ENCODE results near the gene HERC2. TPM values are rescaled to one million over a fixed set of nuclear protein-coding genes. Genes with fewer than 3 reads are reported as not detected.
"Not testable (repeated sequence)": the region's sequence is repeated elsewhere in the genome, so short reads cannot be mapped to it uniquely, and the experiment has no call there.

Gene HERC2
- total and polyA plus RNA-seq, 7 donors, result 23.9 to 59.7 (median 41.1) TPM

DNA sequence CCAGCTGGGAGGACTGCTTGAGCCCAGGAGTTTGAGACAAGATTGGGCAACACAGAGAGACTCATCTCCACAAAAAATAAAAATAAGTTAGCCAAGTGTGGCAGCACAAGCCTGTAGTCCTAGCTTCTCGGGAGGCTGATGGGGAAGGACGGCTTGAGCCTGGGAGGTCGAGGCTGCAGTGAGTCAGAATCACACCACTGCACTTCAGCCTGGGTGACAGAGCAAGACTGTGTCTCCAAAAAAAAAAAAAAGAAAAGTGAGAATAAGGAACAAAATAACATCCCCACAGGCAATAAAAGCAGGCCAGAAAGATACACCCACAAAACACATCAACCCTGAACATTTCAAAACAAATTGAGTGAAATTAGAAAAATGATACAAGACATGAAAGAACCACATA is 174.2 kb downstream of the HERC2 start:
- WGBS, 3 donors, result 92 to 97% (median 95%) methylated on average over 3 of the region's 3 CpGs
- ATAC-seq (no peak), DNase-seq (no peak)
- H3K36me3 ChIP-seq (ENCODE audit: insufficient read depth in 1 of 2, low read depth in 1 of 2), result peaks cover 5 to 60% of the 10 kb centered on the region in 2 donors
- H3K4me3 ChIP-seq, result no peak overlapping the region
- intact Hi-C loops (cut with DNase I), result no loop called here
- no peak overlapping the region for H3K27ac ChIP-seq
- no peaks in the 10 kb centered on the region for H3K9me3 ChIP-seq
- TF ChIP-seq, protein P1, sequence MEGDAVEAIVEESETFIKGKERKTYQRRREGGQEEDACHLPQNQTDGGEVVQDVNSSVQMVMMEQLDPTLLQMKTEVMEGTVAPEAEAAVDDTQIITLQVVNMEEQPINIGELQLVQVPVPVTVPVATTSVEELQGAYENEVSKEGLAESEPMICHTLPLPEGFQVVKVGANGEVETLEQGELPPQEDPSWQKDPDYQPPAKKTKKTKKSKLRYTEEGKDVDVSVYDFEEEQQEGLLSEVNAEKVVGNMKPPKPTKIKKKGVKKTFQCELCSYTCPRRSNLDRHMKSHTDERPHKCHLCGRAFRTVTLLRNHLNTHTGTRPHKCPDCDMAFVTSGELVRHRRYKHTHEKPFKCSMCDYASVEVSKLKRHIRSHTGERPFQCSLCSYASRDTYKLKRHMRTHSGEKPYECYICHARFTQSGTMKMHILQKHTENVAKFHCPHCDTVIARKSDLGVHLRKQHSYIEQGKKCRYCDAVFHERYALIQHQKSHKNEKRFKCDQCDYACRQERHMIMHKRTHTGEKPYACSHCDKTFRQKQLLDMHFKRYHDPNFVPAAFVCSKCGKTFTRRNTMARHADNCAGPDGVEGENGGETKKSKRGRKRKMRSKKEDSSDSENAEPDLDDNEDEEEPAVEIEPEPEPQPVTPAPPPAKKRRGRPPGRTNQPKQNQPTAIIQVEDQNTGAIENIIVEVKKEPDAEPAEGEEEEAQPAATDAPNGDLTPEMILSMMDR (IDR thresholded peaks at IDR 0.05), result no peak
- no peaks in the 10 kb centered on the region for H3K27me3 ChIP-seq (ENCODE audit: insufficient read depth in 3 of 3, low read length in 2 of 3)
- no peaks in the 10 kb centered on the region for H3K4me1 ChIP-seq

DNA sequence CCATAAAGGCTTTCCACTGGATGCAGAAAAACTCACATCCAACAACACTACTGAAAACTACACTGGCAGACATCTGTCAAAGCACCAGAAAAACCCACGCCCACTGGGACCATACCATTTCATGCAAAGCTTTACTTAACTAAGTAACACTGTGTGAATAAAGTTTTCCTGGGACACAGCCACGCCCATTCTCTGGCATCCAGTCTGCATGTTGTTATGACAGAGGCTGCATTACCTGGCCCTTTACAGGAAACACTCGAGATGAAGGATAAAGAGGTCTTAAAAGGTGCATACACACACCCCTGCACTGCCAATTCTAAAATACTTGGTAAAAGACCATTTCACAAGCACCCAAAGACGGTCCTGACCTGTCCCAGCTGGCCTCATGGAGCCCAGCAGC is 176.6 kb downstream of the HERC2 start:
- DNase-seq; H3K27me3 ChIP-seq (ENCODE audit: insufficient read depth in 3 of 3, low read length in 2 of 3); H3K9me3 ChIP-seq; ATAC-seq; H3K4me1 ChIP-seq; H3K27ac ChIP-seq; intact Hi-C loops (cut with DNase I); H3K4me3 ChIP-seq: not testable (repeated sequence)
- 91 to 96% (median 93%) methylated on average over 4 of the region's 4 CpGs for WGBS, 3 donors
- peaks cover 7 to 60% of the 10 kb centered on the region in 2 donors for H3K36me3 ChIP-seq (ENCODE audit: insufficient read depth in 1 of 2, low read depth in 1 of 2)

GRCh38 chr15:28140062-28140461 is 181.9 kb downstream of the HERC2 start:
- Histone ChIP-seq H3K27me3 (ENCODE audit: insufficient read depth in 3 of 3, low read length in 2 of 3) (no peaks in the 10 kb centered on the region), H3K9me3 (no peaks in the 10 kb centered on the region), H3K4me1 (no peaks in the 10 kb centered on the region), H3K4me3 (no peak overlapping the region), H3K27ac (no peak overlapping the region), H3K36me3 (ENCODE audit: insufficient read depth in 1 of 2, low read depth in 1 of 2) (peaks cover 7 to 79% of the 10 kb centered on the region in 2 donors)
- ATAC-seq (no peak), DNase-seq (no peak)
- intact Hi-C loops (cut with DNase I), result no loop called here
- 89 to 99% (median 98%) methylated on average over 6 of the region's 6 CpGs for WGBS, 3 donors
- TF ChIP-seq, protein P1 (IDR thresholded peaks at IDR 0.05), result no peak

DNA sequence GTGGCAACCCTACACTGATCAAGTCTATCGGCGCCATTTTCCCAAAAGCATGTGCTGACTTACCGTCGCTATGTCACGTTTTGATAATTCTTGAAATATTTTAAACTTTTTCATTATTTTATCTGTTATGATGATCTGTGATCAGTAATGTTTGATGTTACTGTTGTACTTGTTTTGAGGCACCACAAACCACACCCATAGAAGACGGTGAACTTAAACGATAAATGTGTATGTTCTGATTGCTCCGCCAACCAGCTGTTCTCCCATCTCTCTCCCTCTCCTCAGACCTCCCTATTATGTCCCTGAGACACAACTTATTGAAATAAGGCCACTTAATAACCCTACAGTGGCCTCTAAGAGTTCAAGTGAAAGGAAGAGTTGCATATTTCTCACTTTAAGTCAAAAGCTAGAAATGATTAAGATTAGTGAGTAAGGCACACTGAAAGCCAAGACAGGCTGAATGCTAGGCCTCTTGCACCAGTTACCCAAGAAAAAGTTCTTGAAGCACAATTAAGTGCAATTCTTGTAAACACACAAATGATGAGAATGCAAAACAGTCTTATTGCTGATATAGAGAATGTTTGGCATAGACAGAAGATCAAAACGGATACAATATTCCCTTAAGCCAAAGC is 184.5 kb downstream of the HERC2 start:
- H3K4me1 ChIP-seq; ATAC-seq; H3K4me3 ChIP-seq; intact Hi-C loops (cut with DNase I); DNase-seq; H3K27ac ChIP-seq; H3K27me3 ChIP-seq (ENCODE audit: insufficient read depth in 3 of 3, low read length in 2 of 3); H3K9me3 ChIP-seq: not testable (repeated sequence)
- H3K36me3 ChIP-seq (ENCODE audit: insufficient read depth in 1 of 2, low read depth in 1 of 2), result peaks cover 2 to 68% of the 10 kb centered on the region in 2 donors
- 80 to 84% (median 82%) methylated on average over 9 of the region's 9 CpGs for WGBS, 3 donors

- intact Hi-C loops (cut with DNase I); ATAC-seq; H3K27me3 ChIP-seq (ENCODE audit: insufficient read depth in 3 of 3, low read length in 2 of 3); H3K9me3 ChIP-seq; DNase-seq; H3K4me3 ChIP-seq; H3K27ac ChIP-seq; H3K4me1 ChIP-seq: not testable (repeated sequence)
- peaks cover 1 to 68% of the 10 kb centered on the region in 2 donors for H3K36me3 ChIP-seq (ENCODE audit: insufficient read depth in 1 of 2, low read depth in 1 of 2)
- 78 to 81% (median 80%) methylated on average over 6 of the region's 6 CpGs for WGBS, 3 donors
Observed at GRCh38 chr15:28136236-28136904, 185.6 kb downstream of the HERC2 start.

DNA sequence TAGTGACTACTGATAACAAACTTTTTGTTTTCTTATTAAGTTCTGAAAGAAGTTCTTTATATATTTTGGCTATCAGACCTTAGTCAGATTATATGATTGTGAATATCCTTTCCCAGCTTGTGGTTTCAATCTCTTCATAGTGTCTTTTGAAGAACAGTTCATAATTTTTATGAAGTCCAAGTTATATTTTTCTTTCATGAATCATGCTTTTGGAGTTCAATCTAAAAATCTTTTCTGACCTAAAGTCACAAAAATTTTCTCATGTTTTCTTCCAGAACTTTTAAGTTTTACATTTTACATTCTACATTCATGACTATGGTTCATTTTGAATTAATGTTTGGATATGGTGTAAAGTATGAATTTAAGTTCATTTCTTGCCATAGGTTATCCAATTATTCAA is 188.7 kb downstream of the HERC2 start:
- H3K27ac ChIP-seq, result no peak overlapping the region
- H3K4me3 ChIP-seq, result no peak overlapping the region
- intact Hi-C loops (cut with DNase I), result no loop called here
- H3K27me3 ChIP-seq (ENCODE audit: insufficient read depth in 3 of 3, low read length in 2 of 3), result no peaks in the 10 kb centered on the region
- no peak for DNase-seq
- H3K4me1 ChIP-seq, result no peaks in the 10 kb centered on the region
- no peaks in the 10 kb centered on the region for H3K9me3 ChIP-seq
- TF ChIP-seq, protein P1 (IDR thresholded peaks at IDR 0.05), result no peak
- peaks cover 0 to 62% of the 10 kb centered on the region in 2 donors for H3K36me3 ChIP-seq (ENCODE audit: insufficient read depth in 1 of 2, low read depth in 1 of 2)
- ATAC-seq, result no peak

Data from psoas muscle (tissue), 8 donors.